WTC11 (cell line): ENCODE results near the gene PRKCE. TPM values are rescaled to one million over a fixed set of nuclear protein-coding genes. Genes with fewer than 3 reads are reported as not detected.

Source experiments
- ATAC-seq: fragments of 200-7000 bp; cut with Tn5 transposase; 2 replicates; pipeline ENCODE4 v1.10.0; 2021; ENCODE audit warnings: mild to moderate bottlenecking, moderate library complexity
- CTCF ChIA-PET: fragments of 300-600 bp; sonication (Branson Sonifier 250); formaldehyde crosslinking; loops from one replicate; lab custom pipeline; 2021; ENCODE audit warnings: antibody characterized with exemption; lab: Charles Lee
- POLR2A ChIA-PET: fragments of 350-600 bp; sonication (Branson Sonifier 250); formaldehyde crosslinking; loops from one replicate; lab custom pipeline; 2021; ENCODE audit warnings: antibody characterized with exemption; lab: Charles Lee
- DNase-seq: peaks from one replicate; pipeline ENCODE4 v3.0.0; 2021; ENCODE audit warnings: low spot score
- H3K27ac Mint-ChIP-seq: 2 replicates; pipeline ENCODE4 v1.8.0; 2021; ENCODE audit warnings: mixed read lengths
- H3K27me3 Mint-ChIP-seq: 2 replicates; pipeline ENCODE4 v1.8.0; 2021; ENCODE audit warnings: low read depth, mild to moderate bottlenecking, moderate library complexity, mixed read lengths
- H3K36me3 Mint-ChIP-seq: 2 replicates; pipeline ENCODE4 v1.8.0; 2021; ENCODE audit warnings: mixed read lengths
- H3K4me1 Mint-ChIP-seq: 2 replicates; pipeline ENCODE4 v1.8.0; 2022; ENCODE audit warnings: mixed read lengths
- H3K4me3 Mint-ChIP-seq: 2 replicates; pipeline ENCODE4 v1.8.0; 2021; ENCODE audit warnings: mild to moderate bottlenecking, moderate library complexity, mixed read lengths
- H3K9me3 Mint-ChIP-seq: 2 replicates; pipeline ENCODE4 v1.8.0; 2021; ENCODE audit warnings: mixed read lengths
- CREM ChIP-seq: sonication (generic); formaldehyde crosslinking; IDR thresholded peaks from 2 replicates; pipeline ENCODE4 v1.8.1; 2022; ENCODE audit warnings: mild to moderate bottlenecking, missing genetic modification reagents, moderate library complexity
- ELF4 ChIP-seq: sonication (generic); formaldehyde crosslinking; IDR thresholded peaks from 2 replicates; pipeline ENCODE4 v1.8.1; 2022; ENCODE audit warnings: low read depth, mild to moderate bottlenecking, moderate library complexity, missing genetic modification reagents
- EMX1 ChIP-seq: fragments of 250-450 bp; sonication (Bioruptor Pico); IDR thresholded peaks from 2 replicates; pipeline ENCODE4 v1.8.0; 2021; ENCODE audit warnings: mild to moderate bottlenecking
- ESRRA ChIP-seq: sonication (generic); formaldehyde crosslinking; IDR thresholded peaks from 2 replicates; pipeline ENCODE4 v1.8.1; 2022; ENCODE audit warnings: mild to moderate bottlenecking, missing genetic modification reagents, borderline replicate concordance
- ETV6 ChIP-seq: sonication (generic); formaldehyde crosslinking; IDR thresholded peaks from 2 replicates; pipeline ENCODE4 v1.8.1; 2022; ENCODE audit warnings: mild to moderate bottlenecking, missing genetic modification reagents
- KAT7 ChIP-seq: sonication (generic); formaldehyde crosslinking; IDR thresholded peaks from 2 replicates; pipeline ENCODE4 v1.8.1; 2023; ENCODE audit warnings: missing genetic modification reagents, mild to moderate bottlenecking, borderline replicate concordance
- NFYB ChIP-seq: sonication (generic); formaldehyde crosslinking; conservative IDR thresholded peaks from 2 replicates; pipeline ENCODE4 v1.8.0; 2022; ENCODE audit warnings: low read depth, missing genetic modification reagents
- NR1H2 ChIP-seq: sonication (generic); formaldehyde crosslinking; IDR thresholded peaks from 2 replicates; pipeline ENCODE4 v1.9.0; 2021; ENCODE audit warnings: mild to moderate bottlenecking, moderate library complexity, missing genetic modification reagents
- NR3C1 ChIP-seq: sonication (generic); formaldehyde crosslinking; conservative IDR thresholded peaks from 2 replicates; pipeline ENCODE4 v1.8.1; 2023; ENCODE audit warnings: low read depth, mild to moderate bottlenecking, missing genetic modification reagents
- SOX15 ChIP-seq: fragments of 250-450 bp; sonication (Bioruptor Pico); IDR thresholded peaks from 2 replicates; pipeline ENCODE4 v1.9.0; 2021; ENCODE audit warnings: mild to moderate bottlenecking
- ZNF219 ChIP-seq: sonication (generic); formaldehyde crosslinking; IDR thresholded peaks from 2 replicates; pipeline ENCODE4 v1.8.0; 2023; ENCODE audit warnings: missing genetic modification reagents, mild to moderate bottlenecking, borderline replicate concordance
- ZNF263 ChIP-seq: sonication (generic); formaldehyde crosslinking; IDR thresholded peaks from 2 replicates; pipeline ENCODE4 v1.8.1; 2022; ENCODE audit warnings: low read depth, mild to moderate bottlenecking, moderate library complexity, missing genetic modification reagents
- total RNA-seq: library from RNA; stranded (reverse); gene quantifications from 3 replicates; pipeline ENCODE4 v1.2.3, GENCODE V29; 2021
- TF ChIP-seq, protein P1 (sequence below): sonication (generic); formaldehyde crosslinking; IDR thresholded peaks from 2 replicates; pipeline ENCODE4 v1.8.0; 2022; ENCODE audit warnings: missing genetic modification reagents
- TF ChIP-seq, protein P2 (sequence below): sonication (generic); formaldehyde crosslinking; IDR thresholded peaks from 2 replicates; pipeline ENCODE4 v1.8.1; 2023; ENCODE audit warnings: mild to moderate bottlenecking, moderate library complexity, missing genetic modification reagents
- TF ChIP-seq, protein P3 (sequence below): sonication (generic); formaldehyde crosslinking; IDR thresholded peaks from 2 replicates; pipeline ENCODE4 v1.8.1; 2023; ENCODE audit warnings: mild to moderate bottlenecking, missing genetic modification reagents
- TF ChIP-seq, protein P4 (sequence below): sonication (generic); formaldehyde crosslinking; IDR thresholded peaks from 2 replicates; pipeline ENCODE4 v1.8.0; 2023; ENCODE audit warnings: missing genetic modification reagents
- TF ChIP-seq, protein P5 (sequence below): sonication (generic); formaldehyde crosslinking; IDR thresholded peaks from 2 replicates; pipeline ENCODE4 v1.8.1; 2023; ENCODE audit warnings: mild to moderate bottlenecking, missing genetic modification reagents, borderline replicate concordance
- TF ChIP-seq, protein P6 (sequence below): sonication (generic); formaldehyde crosslinking; IDR thresholded peaks from 2 replicates; pipeline ENCODE4 v1.8.0; 2022; ENCODE audit warnings: mild to moderate bottlenecking, missing genetic modification reagents

The PRKCE gene
- total RNA-seq, 1 experiment from 2014 or later = 5.8 TPM

DNA sequence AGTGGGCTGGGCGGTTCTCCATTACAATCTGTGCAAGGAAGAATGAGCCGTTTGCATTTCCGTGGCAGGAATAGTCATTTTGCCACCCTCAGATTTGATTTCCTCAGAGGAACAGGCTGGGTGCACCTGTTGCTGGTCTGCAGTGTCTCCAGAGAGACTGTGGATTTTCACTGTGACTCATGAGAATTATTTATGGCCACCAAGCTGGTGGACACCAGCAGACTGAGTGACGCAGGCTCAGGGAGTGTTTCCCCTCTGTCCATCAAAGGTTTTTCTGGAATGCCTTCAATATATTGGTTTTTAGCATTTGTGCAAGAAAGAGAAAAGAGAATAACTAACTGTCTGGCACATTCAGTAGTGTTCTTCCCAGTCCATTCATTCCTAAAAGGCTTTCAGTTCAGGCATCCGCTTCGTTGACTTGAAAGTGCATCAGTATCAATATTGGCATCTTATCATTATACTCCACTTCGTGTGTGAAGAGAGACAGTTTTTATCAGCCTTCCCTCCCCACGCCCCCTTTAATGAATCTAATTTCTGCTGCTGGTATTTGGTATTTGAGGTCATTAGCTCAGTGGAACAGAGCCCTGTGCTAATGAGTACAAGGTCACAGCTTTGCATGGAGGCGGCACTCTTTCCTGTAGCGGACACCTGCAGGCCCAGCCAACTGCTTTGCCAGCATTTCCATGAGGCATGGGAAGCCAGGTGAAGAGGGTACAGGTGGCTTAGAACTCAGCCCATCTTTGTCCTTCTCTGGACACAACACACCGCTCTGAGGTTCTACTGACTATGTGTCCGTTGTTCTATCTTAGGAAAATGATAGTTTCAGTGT lies 39.9 kb downstream of the PRKCE start:
- H3K4me3 Mint-ChIP-seq = no peak overlapping the region
- CTCF ChIA-PET = interaction anchor here (0.6 kb wide), 2 partner anchors 87 to 324 kb away, joined by 4 to 5 read pairs; no protein-coding TSS in a partner anchor

More for the DNA sequence above, 39.9 kb downstream of the PRKCE start:
- Mint-ChIP-seq H3K27ac (no peak overlapping the region), H3K9me3 (no peaks in the 10 kb centered on the region), H3K4me1 (no peaks in the 10 kb centered on the region; the same call in 1 of the 2 replicates), H3K27me3 (no peaks in the 10 kb centered on the region), H3K36me3 (no peaks in the 10 kb centered on the region)
- DNase-seq = no peak
- TF ChIP-seq, protein P1, sequence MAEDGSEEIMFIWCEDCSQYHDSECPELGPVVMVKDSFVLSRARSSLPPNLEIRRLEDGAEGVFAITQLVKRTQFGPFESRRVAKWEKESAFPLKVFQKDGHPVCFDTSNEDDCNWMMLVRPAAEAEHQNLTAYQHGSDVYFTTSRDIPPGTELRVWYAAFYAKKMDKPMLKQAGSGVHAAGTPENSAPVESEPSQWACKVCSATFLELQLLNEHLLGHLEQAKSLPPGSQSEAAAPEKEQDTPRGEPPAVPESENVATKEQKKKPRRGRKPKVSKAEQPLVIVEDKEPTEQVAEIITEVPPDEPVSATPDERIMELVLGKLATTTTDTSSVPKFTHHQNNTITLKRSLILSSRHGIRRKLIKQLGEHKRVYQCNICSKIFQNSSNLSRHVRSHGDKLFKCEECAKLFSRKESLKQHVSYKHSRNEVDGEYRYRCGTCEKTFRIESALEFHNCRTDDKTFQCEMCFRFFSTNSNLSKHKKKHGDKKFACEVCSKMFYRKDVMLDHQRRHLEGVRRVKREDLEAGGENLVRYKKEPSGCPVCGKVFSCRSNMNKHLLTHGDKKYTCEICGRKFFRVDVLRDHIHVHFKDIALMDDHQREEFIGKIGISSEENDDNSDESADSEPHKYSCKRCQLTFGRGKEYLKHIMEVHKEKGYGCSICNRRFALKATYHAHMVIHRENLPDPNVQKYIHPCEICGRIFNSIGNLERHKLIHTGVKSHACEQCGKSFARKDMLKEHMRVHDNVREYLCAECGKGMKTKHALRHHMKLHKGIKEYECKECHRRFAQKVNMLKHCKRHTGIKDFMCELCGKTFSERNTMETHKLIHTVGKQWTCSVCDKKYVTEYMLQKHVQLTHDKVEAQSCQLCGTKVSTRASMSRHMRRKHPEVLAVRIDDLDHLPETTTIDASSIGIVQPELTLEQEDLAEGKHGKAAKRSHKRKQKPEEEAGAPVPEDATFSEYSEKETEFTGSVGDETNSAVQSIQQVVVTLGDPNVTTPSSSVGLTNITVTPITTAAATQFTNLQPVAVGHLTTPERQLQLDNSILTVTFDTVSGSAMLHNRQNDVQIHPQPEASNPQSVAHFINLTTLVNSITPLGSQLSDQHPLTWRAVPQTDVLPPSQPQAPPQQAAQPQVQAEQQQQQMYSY (CRISPR knock-in tag) = no peak
- TF ChIP-seq CREM (CRISPR knock-in tag) (no peak), ESRRA (no peak), ZNF263 (no peak), ELF4 (CRISPR knock-in tag) (no peak), ETV6 (CRISPR knock-in tag) (no peak), SOX15 (CRISPR knock-in tag) (no peak), ZNF219 (CRISPR knock-in tag) (no peak), KAT7 (CRISPR knock-in tag) (no peak), NFYB (no peak), NR1H2 (CRISPR knock-in tag) (no peak), NR3C1 (CRISPR knock-in tag) (no peak), EMX1 (CRISPR knock-in tag) (no peak)
- TF ChIP-seq, protein P2, sequence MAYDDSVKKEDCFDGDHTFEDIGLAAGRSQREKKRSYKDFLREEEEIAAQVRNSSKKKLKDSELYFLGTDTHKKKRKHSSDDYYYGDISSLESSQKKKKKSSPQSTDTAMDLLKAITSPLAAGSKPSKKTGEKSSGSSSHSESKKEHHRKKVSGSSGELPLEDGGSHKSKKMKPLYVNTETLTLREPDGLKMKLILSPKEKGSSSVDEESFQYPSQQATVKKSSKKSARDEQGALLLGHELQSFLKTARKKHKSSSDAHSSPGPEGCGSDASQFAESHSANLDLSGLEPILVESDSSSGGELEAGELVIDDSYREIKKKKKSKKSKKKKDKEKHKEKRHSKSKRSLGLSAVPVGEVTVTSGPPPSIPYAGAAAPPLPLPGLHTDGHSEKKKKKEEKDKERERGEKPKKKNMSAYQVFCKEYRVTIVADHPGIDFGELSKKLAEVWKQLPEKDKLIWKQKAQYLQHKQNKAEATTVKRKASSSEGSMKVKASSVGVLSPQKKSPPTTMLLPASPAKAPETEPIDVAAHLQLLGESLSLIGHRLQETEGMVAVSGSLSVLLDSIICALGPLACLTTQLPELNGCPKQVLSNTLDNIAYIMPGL = no peak
- TF ChIP-seq, protein P3, sequence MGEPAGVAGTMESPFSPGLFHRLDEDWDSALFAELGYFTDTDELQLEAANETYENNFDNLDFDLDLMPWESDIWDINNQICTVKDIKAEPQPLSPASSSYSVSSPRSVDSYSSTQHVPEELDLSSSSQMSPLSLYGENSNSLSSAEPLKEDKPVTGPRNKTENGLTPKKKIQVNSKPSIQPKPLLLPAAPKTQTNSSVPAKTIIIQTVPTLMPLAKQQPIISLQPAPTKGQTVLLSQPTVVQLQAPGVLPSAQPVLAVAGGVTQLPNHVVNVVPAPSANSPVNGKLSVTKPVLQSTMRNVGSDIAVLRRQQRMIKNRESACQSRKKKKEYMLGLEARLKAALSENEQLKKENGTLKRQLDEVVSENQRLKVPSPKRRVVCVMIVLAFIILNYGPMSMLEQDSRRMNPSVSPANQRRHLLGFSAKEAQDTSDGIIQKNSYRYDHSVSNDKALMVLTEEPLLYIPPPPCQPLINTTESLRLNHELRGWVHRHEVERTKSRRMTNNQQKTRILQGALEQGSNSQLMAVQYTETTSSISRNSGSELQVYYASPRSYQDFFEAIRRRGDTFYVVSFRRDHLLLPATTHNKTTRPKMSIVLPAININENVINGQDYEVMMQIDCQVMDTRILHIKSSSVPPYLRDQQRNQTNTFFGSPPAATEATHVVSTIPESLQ (CRISPR knock-in tag) = no peak
- TF ChIP-seq, protein P4, sequence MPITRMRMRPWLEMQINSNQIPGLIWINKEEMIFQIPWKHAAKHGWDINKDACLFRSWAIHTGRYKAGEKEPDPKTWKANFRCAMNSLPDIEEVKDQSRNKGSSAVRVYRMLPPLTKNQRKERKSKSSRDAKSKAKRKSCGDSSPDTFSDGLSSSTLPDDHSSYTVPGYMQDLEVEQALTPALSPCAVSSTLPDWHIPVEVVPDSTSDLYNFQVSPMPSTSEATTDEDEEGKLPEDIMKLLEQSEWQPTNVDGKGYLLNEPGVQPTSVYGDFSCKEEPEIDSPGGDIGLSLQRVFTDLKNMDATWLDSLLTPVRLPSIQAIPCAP (CRISPR knock-in tag) = no peak
- TF ChIP-seq, protein P5, sequence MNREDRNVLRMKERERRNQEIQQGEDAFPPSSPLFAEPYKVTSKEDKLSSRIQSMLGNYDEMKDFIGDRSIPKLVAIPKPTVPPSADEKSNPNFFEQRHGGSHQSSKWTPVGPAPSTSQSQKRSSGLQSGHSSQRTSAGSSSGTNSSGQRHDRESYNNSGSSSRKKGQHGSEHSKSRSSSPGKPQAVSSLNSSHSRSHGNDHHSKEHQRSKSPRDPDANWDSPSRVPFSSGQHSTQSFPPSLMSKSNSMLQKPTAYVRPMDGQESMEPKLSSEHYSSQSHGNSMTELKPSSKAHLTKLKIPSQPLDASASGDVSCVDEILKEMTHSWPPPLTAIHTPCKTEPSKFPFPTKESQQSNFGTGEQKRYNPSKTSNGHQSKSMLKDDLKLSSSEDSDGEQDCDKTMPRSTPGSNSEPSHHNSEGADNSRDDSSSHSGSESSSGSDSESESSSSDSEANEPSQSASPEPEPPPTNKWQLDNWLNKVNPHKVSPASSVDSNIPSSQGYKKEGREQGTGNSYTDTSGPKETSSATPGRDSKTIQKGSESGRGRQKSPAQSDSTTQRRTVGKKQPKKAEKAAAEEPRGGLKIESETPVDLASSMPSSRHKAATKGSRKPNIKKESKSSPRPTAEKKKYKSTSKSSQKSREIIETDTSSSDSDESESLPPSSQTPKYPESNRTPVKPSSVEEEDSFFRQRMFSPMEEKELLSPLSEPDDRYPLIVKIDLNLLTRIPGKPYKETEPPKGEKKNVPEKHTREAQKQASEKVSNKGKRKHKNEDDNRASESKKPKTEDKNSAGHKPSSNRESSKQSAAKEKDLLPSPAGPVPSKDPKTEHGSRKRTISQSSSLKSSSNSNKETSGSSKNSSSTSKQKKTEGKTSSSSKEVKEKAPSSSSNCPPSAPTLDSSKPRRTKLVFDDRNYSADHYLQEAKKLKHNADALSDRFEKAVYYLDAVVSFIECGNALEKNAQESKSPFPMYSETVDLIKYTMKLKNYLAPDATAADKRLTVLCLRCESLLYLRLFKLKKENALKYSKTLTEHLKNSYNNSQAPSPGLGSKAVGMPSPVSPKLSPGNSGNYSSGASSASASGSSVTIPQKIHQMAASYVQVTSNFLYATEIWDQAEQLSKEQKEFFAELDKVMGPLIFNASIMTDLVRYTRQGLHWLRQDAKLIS (CRISPR knock-in tag) = no peak
- TF ChIP-seq, protein P6, sequence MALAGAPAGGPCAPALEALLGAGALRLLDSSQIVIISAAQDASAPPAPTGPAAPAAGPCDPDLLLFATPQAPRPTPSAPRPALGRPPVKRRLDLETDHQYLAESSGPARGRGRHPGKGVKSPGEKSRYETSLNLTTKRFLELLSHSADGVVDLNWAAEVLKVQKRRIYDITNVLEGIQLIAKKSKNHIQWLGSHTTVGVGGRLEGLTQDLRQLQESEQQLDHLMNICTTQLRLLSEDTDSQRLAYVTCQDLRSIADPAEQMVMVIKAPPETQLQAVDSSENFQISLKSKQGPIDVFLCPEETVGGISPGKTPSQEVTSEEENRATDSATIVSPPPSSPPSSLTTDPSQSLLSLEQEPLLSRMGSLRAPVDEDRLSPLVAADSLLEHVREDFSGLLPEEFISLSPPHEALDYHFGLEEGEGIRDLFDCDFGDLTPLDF (CRISPR knock-in tag) = no peak
- no peak for ATAC-seq
- POLR2A ChIA-PET = no interaction called here
